ENCODE measurements around the gene NEK2.
"Not testable (repeated sequence)": the region's sequence is repeated elsewhere in the genome, so short reads cannot be mapped to it uniquely, and the experiment has no call there.

DNA sequence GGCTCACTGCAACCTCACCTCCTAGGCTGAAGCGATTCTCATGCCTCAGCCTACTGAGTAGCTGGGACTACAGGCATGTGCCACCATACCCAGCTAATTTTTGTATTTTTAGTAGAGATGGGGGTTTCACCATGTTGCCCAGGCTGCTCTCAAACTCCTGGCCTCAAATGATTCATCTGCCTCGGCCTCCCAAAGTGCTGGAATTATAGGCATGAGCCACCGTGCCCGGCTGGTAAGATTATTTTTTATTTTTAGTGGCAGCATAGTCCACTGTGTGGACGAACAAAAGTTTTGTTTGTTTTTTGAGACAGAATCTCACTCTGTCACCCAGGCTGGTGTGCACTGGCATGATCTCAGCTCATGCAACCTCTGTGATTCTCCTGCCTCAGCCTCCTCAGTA, 29.8 kb downstream of the NEK2 start:
- TF ChIP-seq MYC, MAX (IDR thresholded peaks at IDR 0.05; ENCODE audit: low read depth, low read length): not testable (repeated sequence)
- TF ChIP-seq, protein P1, sequence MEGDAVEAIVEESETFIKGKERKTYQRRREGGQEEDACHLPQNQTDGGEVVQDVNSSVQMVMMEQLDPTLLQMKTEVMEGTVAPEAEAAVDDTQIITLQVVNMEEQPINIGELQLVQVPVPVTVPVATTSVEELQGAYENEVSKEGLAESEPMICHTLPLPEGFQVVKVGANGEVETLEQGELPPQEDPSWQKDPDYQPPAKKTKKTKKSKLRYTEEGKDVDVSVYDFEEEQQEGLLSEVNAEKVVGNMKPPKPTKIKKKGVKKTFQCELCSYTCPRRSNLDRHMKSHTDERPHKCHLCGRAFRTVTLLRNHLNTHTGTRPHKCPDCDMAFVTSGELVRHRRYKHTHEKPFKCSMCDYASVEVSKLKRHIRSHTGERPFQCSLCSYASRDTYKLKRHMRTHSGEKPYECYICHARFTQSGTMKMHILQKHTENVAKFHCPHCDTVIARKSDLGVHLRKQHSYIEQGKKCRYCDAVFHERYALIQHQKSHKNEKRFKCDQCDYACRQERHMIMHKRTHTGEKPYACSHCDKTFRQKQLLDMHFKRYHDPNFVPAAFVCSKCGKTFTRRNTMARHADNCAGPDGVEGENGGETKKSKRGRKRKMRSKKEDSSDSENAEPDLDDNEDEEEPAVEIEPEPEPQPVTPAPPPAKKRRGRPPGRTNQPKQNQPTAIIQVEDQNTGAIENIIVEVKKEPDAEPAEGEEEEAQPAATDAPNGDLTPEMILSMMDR (IDR thresholded peaks at IDR 0.05; ENCODE audit: low read depth, low read length): not testable (repeated sequence)
